Stomach (tissue), 9 donors: ENCODE data around the gene PGC. TPM values are rescaled to one million over a fixed set of nuclear protein-coding genes. Genes with fewer than 3 reads are reported as not detected.
A peak's percentile ranks its signal among the peaks of the same experiment; 100 is the strongest.

Source experiments
- DNase-seq, 2 donors: peaks; one replicate each; pipeline versions ENCODE4 v3.0.0 to v3.0.0-alpha.2; 2013 to 2019
- H3K27ac ChIP-seq, 5 donors: fragments of 200-600 bp in 4 of 5; sonication (generic) in 4 of 5; one replicate each; pipeline ENCODE4 v1.5.1; 2013 to 2019; ENCODE audit warnings: mild to moderate bottlenecking in 1 of 5, moderate library complexity in 1 of 5
- H3K27me3 ChIP-seq, 3 donors: fragments of 200-600 bp; sonication (generic); one replicate each; pipeline ENCODE4 v1.5.1; 2017 to 2019; ENCODE audit warnings: mixed run types in 1 of 3
- H3K36me3 ChIP-seq, 4 donors: fragments of 200-600 bp; sonication (generic); 1 replicate in 3 of 4; 2 replicates in 1 of 4; pipeline ENCODE4 v1.5.1; 2016 to 2019
- H3K4me1 ChIP-seq, 4 donors: fragments of 200-600 bp; sonication (generic); one replicate each; pipeline ENCODE4 v1.5.1; 2016 to 2019
- H3K4me3 ChIP-seq, 4 donors: fragments of 200-600 bp; sonication (generic) in 3 of 4; one replicate each; pipeline ENCODE4 v1.5.1; 2016 to 2019; ENCODE audit warnings: mild to moderate bottlenecking in 1 of 4
- H3K9me3 ChIP-seq, 4 donors: fragments of 200-600 bp; sonication (generic); one replicate each; pipeline ENCODE4 v1.5.1; 2016 to 2019
- CTCF ChIP-seq, 7 experiments: fragments of 450-650 bp in 4 of 7; fragments of 200-600 bp in 3 of 7; sonication (generic) in 3 of 7; IDR thresholded peaks; one replicate each; pipeline ENCODE4 v1.5.1; 2016 to 2019; ENCODE audit warnings: antibody characterized with exemption in 7 of 7, control low read depth in 2 of 7, mild to moderate bottlenecking in 1 of 7
- EP300 ChIP-seq: sonication (generic); formaldehyde crosslinking; IDR thresholded peaks from one replicate; pipeline ENCODE4 v1.6.1; 2017; ENCODE audit warnings: antibody characterized with exemption
- POLR2A ChIP-seq, 4 donors: fragments of 450-650 bp; IDR thresholded peaks; one replicate each; pipeline ENCODE4 v1.6.1; 2016; ENCODE audit warnings: antibody characterized with exemption in 4 of 4, control low read depth in 2 of 4, mild to moderate bottlenecking in 1 of 4, moderate library complexity in 1 of 4
- POLR2AphosphoS5 ChIP-seq, 3 donors: sonication (generic); formaldehyde crosslinking; IDR thresholded peaks; one replicate each; pipeline ENCODE4 v1.6.1; 2016; ENCODE audit warnings: antibody characterized with exemption in 3 of 3
- WGBS, 5 donors: extraction: QIAGEN DNeasy Blood & Tissue Kit in 3 of 5; methylation state at CpG; one replicate each; pipeline versions ENCODE4 v1.1.5 to v1.1.7; 2013 to 2018; 5-methylcytosine and 5-hydroxymethylcytosine counted together
- intact Hi-C: fragments of 100-400 bp; cut with DNase I; formaldehyde crosslinking; loops from one replicate; pipeline ENCODE4 v1.15.1; 2023; ENCODE audit warnings: low total_unique reads
- polyA plus RNA-seq, 3 donors: library from polyadenylated mRNA; stranded (reverse); fragments of 200-250 nt; gene quantifications; one replicate each; pipeline ENCODE4 v1.2.3, GENCODE V29; 2013
- total RNA-seq, 5 donors: library from RNA; depleted of rRNA; stranded (reverse); fragments of >200 nt; gene quantifications; one replicate each; pipeline versions ENCODE4 v1.1.0 to v1.2.3, GENCODE V29; 2014 to 2016
- donor health status: healthy with polysubstance abuse.
- donor health status: Bipolar disorder and iron deficiency.
- donor health status: healthy.

The PGC gene
- total and polyA plus RNA-seq, 8 donors: 101 to 48,206 (median 8,210) TPM

GRCh38 chr6:41700463-41701347, 46.5 kb downstream of the PGC start:
- DNase-seq: no peak
- intact Hi-C loops: no loop called here
- peaks cover 20 to 34% (median 23%) of the 10 kb centered on the region in 4 donors for H3K4me1 ChIP-seq
- peaks cover 6 to 12% (median 10%) of the 10 kb centered on the region in 4 donors for H3K36me3 ChIP-seq
- H3K27ac ChIP-seq: no peak overlapping the region
- no peaks in the 10 kb centered on the region for H3K9me3 ChIP-seq
- H3K4me3 ChIP-seq: no peak overlapping the region
- no peaks in the 10 kb centered on the region for H3K27me3 ChIP-seq
- TF ChIP-seq EP300: no peak
- TF ChIP-seq CTCF (IDR thresholded peaks at IDR 0.05): no peak
- TF ChIP-seq POLR2AphosphoS5 (IDR thresholded peaks at IDR 0.05): no peak
- no peak for TF ChIP-seq POLR2A (IDR thresholded peaks at IDR 0.05)
- 81 to 89% (median 88%) methylated on average over 19 to 20 of the region's 20 CpGs for WGBS, 5 donors

- no peaks in the 10 kb centered on the region for H3K9me3 ChIP-seq
- no peak overlapping the region for H3K4me3 ChIP-seq
- peak overlapping the region in 1 of 5 donors; percentile 42 for H3K27ac ChIP-seq
- intact Hi-C loops: loop anchor here (5.0 kb wide), 1 partner anchor 73 kb away; no protein-coding TSS in a partner anchor
- 71 to 95% (median 84%) methylated on average over 2 of the region's 2 CpGs for WGBS, 5 donors
- H3K27me3 ChIP-seq: no peaks in the 10 kb centered on the region
- H3K36me3 ChIP-seq: peaks cover 6 to 12% (median 10%) of the 10 kb centered on the region in 4 donors
- peaks cover 4 to 18% (median 9%) of the 10 kb centered on the region in 4 donors for H3K4me1 ChIP-seq
- DNase-seq: no peak
- TF ChIP-seq POLR2AphosphoS5 (IDR thresholded peaks at IDR 0.05): no peak
Measured at GRCh38 chr6:41699063-41699462, 48.1 kb downstream of the PGC start.

- H3K27me3 ChIP-seq: no peaks in the 10 kb centered on the region
- TF ChIP-seq CTCF (IDR thresholded peaks at IDR 0.05) (no peak), POLR2A (IDR thresholded peaks at IDR 0.05) (no peak), POLR2AphosphoS5 (IDR thresholded peaks at IDR 0.05) (no peak), EP300 (no peak)
- DNase-seq: peak in 1 of 2 donors; percentile 56
- peaks cover 6 to 12% (median 8%) of the 10 kb centered on the region in 4 donors for H3K36me3 ChIP-seq
- H3K4me3 ChIP-seq: no peak overlapping the region
- H3K27ac ChIP-seq: peak overlapping the region in 2 of 5 donors; percentile 42 to 45
- H3K4me1 ChIP-seq: peaks cover 4 to 21% (median 12%) of the 10 kb centered on the region in 4 donors
- intact Hi-C loops: loop anchor here (5.0 kb wide), 1 partner anchor 74 kb away; no protein-coding TSS in a partner anchor
- H3K9me3 ChIP-seq: no peaks in the 10 kb centered on the region
- 76 to 79% (median 76%) methylated on average over 15 of the region's 15 CpGs for WGBS, 5 donors
Measured at GRCh38 chr6:41697861-41698781, 49.1 kb downstream of the PGC start.

- WGBS, 5 donors: 90 to 96% (median 94%) methylated on average over 6 of the region's 6 CpGs
- DNase-seq: no peak
- Histone ChIP-seq H3K4me1 (peaks cover 4 to 21% (median 15%) of the 10 kb centered on the region in 4 donors), H3K27me3 (no peaks in the 10 kb centered on the region), H3K27ac (no peak overlapping the region), H3K9me3 (no peaks in the 10 kb centered on the region), H3K36me3 (peaks cover 0 to 9% (median 2%) of the 10 kb centered on the region in 4 donors), H3K4me3 (no peak overlapping the region)
- intact Hi-C loops: loop anchor here (5.0 kb wide), 1 partner anchor 76 kb away; no protein-coding TSS in a partner anchor
- TF ChIP-seq EP300 (no peak), POLR2A (IDR thresholded peaks at IDR 0.05) (no peak), CTCF (IDR thresholded peaks at IDR 0.05) (no peak), POLR2AphosphoS5 (IDR thresholded peaks at IDR 0.05) (no peak)
Measured at GRCh38 chr6:41696788-41697187, 50.4 kb downstream of the PGC start.
